ENCODE data around the gene DPEP3. TPM values are rescaled to one million over a fixed set of nuclear protein-coding genes. Genes with fewer than 3 reads are reported as not detected.

Gene DPEP3
- total RNA-seq, 2 experiments from 2014 or later, result 0.16 to 0.25 TPM

GRCh38 chr16:67933805-67934204, 46.5 kb downstream of the DPEP3 start:
- Mint-ChIP-seq H3K36me3 (ENCODE audit: low read depth) (peaks cover 46% of the 10 kb centered on the region), H3K4me3 (peak overlapping the region; percentile 97), H3K27me3 (no peaks in the 10 kb centered on the region), H3K9me3 (no peaks in the 10 kb centered on the region), H3K4me1 (ENCODE audit: low read depth) (peaks cover 26% of the 10 kb centered on the region), H3K27ac (peak overlapping the region; percentile 100)
- ATAC-seq (no peak), DNase-seq (no peak)
- POLR2A ChIA-PET, result interaction anchor here (0.6 to 3.0 kb wide), 13 partner anchors 8 to 176 kb away, joined by 3 to 15 read pairs (median 3); partner anchors contain the start of gene EDC4
- CTCF ChIA-PET, result interaction anchor here (1.1 to 5.2 kb wide), 5 partner anchors 41 to 261 kb away, joined by 3 to 32 read pairs (median 16); partner anchors contain the start of genes NRN1L and PSKH1
- intact Hi-C loops (cut with micrococcal nuclease), result loop anchor here (10.0 kb wide), 1 partner anchor 269 kb away; the partner anchor contains the start of genes ACD, C16orf86, ENKD1 and PARD6A
- no peak for TF ChIP-seq CTCF (IDR thresholded peaks at IDR 0.05)

GRCh38 chr16:67932462-67932840, 47.8 kb downstream of the DPEP3 start:
- Mint-ChIP-seq H3K27ac (no peak overlapping the region), H3K36me3 (ENCODE audit: low read depth) (peaks cover 47% of the 10 kb centered on the region), H3K4me3 (no peak overlapping the region), H3K4me1 (ENCODE audit: low read depth) (peaks cover 25% of the 10 kb centered on the region), H3K27me3 (no peaks in the 10 kb centered on the region), H3K9me3 (no peaks in the 10 kb centered on the region)
- ChIA-PET CTCF (interaction anchor here (0.8 to 5.3 kb wide), 3 partner anchors 10 to 116 kb away, joined by 3 to 32 read pairs (median 28); partner anchors contain the start of gene NRN1L), POLR2A (interaction anchor here (0.7 to 1.5 kb wide), 6 partner anchors 10 to 51 kb away, joined by 3 to 6 read pairs (median 4); partner anchors contain the start of gene PSKH1)
- ATAC-seq (no peak), DNase-seq (no peak)
- no peak for TF ChIP-seq CTCF (IDR thresholded peaks at IDR 0.05)
- intact Hi-C loops (cut with micrococcal nuclease), result loop anchor here (10.0 kb wide), 1 partner anchor 268 kb away; the partner anchor contains the start of genes ACD, C16orf86, ENKD1 and PARD6A

GRCh38 chr16:67931712-67932461, 48.4 kb downstream of the DPEP3 start, which contains the start of gene CTRL:
CTRL (minus strand) TSS chr16:67931862; CDS start chr16:67931852, 10 bp downstream.
- DNase-seq (no peak), ATAC-seq (no peak)
- no peak within 1 kb of the TSS for H3K4me3 Mint-ChIP-seq
- no peaks in the 10 kb centered on the region for H3K9me3 Mint-ChIP-seq
- peak within 1 kb of the TSS; percentile 5 for H3K27ac Mint-ChIP-seq
- peaks cover 20% of the 10 kb centered on the region for H3K4me1 Mint-ChIP-seq (ENCODE audit: low read depth)
- intact Hi-C loops (cut with micrococcal nuclease), result loop anchor here (10.0 kb wide), 1 partner anchor 267 kb away; the partner anchor contains the start of genes ACD, C16orf86, ENKD1 and PARD6A
- TF ChIP-seq CTCF (IDR thresholded peaks at IDR 0.05), result no peak
- H3K36me3 Mint-ChIP-seq (ENCODE audit: low read depth), result peaks cover 41% of the 10 kb centered on the region
- ChIA-PET POLR2A (interaction anchor here (0.7 to 1.5 kb wide), 7 partner anchors 9 to 50 kb away, joined by 3 to 6 read pairs (median 4); partner anchors contain the start of gene PSKH1), CTCF (interaction anchor here (1.5 to 5.3 kb wide), 3 partner anchors 39 to 116 kb away, joined by 3 to 32 read pairs (median 28); partner anchors contain the start of genes NRN1L and PSKH1)
- H3K27me3 Mint-ChIP-seq, result no peaks in the 10 kb centered on the region

GRCh38 chr16:67930678-67931211, 49.6 kb downstream of the DPEP3 start:
- Mint-ChIP-seq H3K9me3 (no peaks in the 10 kb centered on the region), H3K36me3 (ENCODE audit: low read depth) (peaks cover 31% of the 10 kb centered on the region), H3K27ac (no peak overlapping the region), H3K4me3 (no peak overlapping the region), H3K27me3 (no peaks in the 10 kb centered on the region), H3K4me1 (ENCODE audit: low read depth) (peaks cover 18% of the 10 kb centered on the region)
- intact Hi-C loops (cut with micrococcal nuclease), result loop anchor here (10.0 kb wide), 1 partner anchor 266 kb away; the partner anchor contains the start of genes ACD, C16orf86, ENKD1 and PARD6A
- DNase-seq (no peak), ATAC-seq (no peak)
- CTCF ChIA-PET, result interaction anchor here (1.1 to 5.3 kb wide), 4 partner anchors 10 to 115 kb away, joined by 3 to 32 read pairs (median 16); partner anchors contain the start of genes NRN1L and PSKH1
- TF ChIP-seq CTCF (IDR thresholded peaks at IDR 0.05), result no peak
- POLR2A ChIA-PET, result interaction anchor here (0.6 to 1.5 kb wide), 6 partner anchors 8 to 88 kb away, joined by 3 to 6 read pairs (median 3); no protein-coding TSS in a partner anchor

Measured in activated CD8-positive, alpha-beta T cell treated with anti-CD3 and anti-CD28 coated beads for 36 hours (primary cell).